Activated CD4-positive, CD25-positive, alpha-beta regulatory T cell treated with anti-CD3 and anti-CD28 coated beads, Interleukin-2, amount 50 U/mL, for 16 hours (primary cell): Measurements from ENCODE around the gene RALGPS1.

ENCODE experiments used
- DNase-seq: peaks from one replicate; pipeline ENCODE4 v3.0.0-alpha.2; 2020; ENCODE audit warnings: low read depth, low spot score

Gene RALGPS1

GRCh38 chr9:127053057-127053821, 138.7 kb downstream of the RALGPS1 start:
- no peak for DNase-seq

- no peak for DNase-seq
Measured at GRCh38 chr9:127053960-127054359, 139.4 kb downstream of the RALGPS1 start.

- DNase-seq = no peak
Measured at GRCh38 chr9:127055745-127056402, 141.3 kb downstream of the RALGPS1 start.

GRCh38 chr9:127056446-127056845, 141.9 kb downstream of the RALGPS1 start:
- DNase-seq = no peak

GRCh38 chr9:127058011-127058644, 143.5 kb downstream of the RALGPS1 start:
- no peak for DNase-seq

GRCh38 chr9:127058645-127059021, 144.1 kb downstream of the RALGPS1 start:
- no peak for DNase-seq

- no peak for DNase-seq
Measured at GRCh38 chr9:127059030-127059429, 144.4 kb downstream of the RALGPS1 start.

GRCh38 chr9:127059765-127060361, 145.3 kb downstream of the RALGPS1 start:
- DNase-seq = no peak

- DNase-seq = no peak
Measured at GRCh38 chr9:127061411-127061810, 146.8 kb downstream of the RALGPS1 start.

GRCh38 chr9:127064335-127064734, 149.8 kb downstream of the RALGPS1 start:
- no peak for DNase-seq

GRCh38 chr9:127065592-127065991, 151.0 kb downstream of the RALGPS1 start:
- no peak for DNase-seq

- DNase-seq = no peak
Measured at GRCh38 chr9:127066060-127066850, 151.7 kb downstream of the RALGPS1 start.

- DNase-seq = no peak
Measured at GRCh38 chr9:127066851-127067136, 152.2 kb downstream of the RALGPS1 start.

- DNase-seq = no peak
Measured at GRCh38 chr9:127067603-127068220, 153.1 kb downstream of the RALGPS1 start.

- no peak for DNase-seq
Measured at GRCh38 chr9:127074561-127075548, 160.3 kb downstream of the RALGPS1 start.

- DNase-seq = no peak
Measured at GRCh38 chr9:127075624-127076372, 161.2 kb downstream of the RALGPS1 start.

GRCh38 chr9:127076860-127077643, 162.5 kb downstream of the RALGPS1 start:
- DNase-seq = no peak

GRCh38 chr9:127077644-127077946, 163.0 kb downstream of the RALGPS1 start:
- DNase-seq = no peak

GRCh38 chr9:127078336-127078735, 163.8 kb downstream of the RALGPS1 start:
- no peak for DNase-seq
